ENCODE measurements around the gene C2CD4D. TPM values are rescaled to one million over a fixed set of nuclear protein-coding genes. Genes with fewer than 3 reads are reported as not detected.
"Not testable (repeated sequence)": the region's sequence is repeated elsewhere in the genome, so short reads cannot be mapped to it uniquely, and the experiment has no call there.

Gene C2CD4D
- not detected in 2 replicates for total RNA-seq (2014; rRNA removed; shearing (Covaris generic))

DNA sequence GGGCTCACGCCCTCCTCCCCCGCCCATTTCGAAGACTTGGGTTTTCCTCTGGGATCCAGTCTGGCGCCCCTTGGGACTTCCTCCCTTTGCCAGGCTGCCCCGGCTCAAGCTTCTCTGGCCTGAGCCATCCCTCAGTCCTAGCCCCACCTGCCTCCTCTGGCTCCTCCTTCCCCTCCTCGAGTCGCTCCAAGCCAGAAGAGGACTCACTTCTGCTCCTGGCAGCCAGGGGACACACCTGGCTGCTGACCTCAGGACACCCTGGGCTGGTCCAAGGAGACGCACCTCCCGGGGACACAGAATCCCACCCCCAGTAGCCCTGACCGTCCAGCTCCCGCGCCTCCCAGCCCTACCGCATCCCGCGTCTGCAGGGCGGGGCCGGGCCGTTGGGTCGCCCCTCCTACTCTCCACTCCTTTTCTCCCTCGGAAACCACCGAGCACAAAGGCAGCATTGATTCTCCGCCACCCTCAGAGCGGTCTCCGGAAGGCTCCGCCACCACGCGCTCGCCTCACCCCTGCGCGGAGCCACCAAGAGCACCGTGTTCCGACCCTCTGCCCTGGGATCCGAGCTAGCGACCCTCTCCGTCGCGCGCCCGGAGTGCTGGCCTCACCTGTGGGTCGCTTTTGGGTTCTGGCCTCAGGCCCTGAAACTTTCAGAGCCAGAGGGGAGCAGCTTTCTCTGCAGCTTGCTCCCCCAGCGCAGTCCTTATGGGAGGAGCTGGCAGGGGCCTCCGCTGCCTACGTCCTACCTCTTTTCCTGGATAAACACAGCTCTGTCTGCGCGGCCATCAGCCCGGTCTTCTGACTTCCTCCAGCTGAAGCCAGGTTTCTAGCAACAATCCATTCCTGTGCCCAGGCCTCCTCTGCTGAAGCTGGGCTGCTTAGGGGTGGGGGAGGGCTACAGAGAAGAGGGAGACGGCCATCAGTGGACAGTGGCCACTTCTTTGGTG is at the start of gene C2CD4D:
Gene C2CD4D, minus strand, starts transcription at position 364 of the 947 bp plus-strand sequence. CDS start 831 bp downstream, outside the sequence.
- no peak for DNase-seq (ENCODE audit: low read depth)

DNA sequence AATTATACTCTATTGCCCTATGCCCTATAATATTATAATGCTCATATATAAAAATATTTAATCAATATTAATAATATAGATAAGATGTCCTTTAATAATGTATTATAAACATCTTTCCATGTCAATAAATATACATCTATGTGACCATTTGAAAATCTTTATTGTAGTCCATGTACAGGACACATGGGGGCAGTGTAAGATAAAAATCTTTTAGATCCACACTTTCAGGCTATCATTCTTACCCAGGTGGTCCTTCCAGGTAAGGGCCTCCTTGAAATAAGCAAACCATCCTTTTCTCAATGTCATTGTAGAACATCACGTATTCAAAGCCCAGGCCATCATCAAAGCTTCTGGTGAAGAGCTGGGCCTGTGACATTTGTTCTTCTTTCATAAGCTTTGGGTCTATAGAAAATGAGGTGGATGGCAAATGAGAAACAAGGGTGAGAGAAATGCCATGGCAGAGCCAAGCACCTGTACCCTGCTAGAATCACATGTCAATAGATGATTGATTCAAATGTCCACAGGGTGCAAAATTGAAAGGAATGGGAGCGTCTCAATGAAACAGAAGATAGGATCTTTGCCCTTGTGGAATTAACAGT is 49.5 kb upstream of the C2CD4D start:
- DNase-seq (ENCODE audit: low read depth): no peak

DNA sequence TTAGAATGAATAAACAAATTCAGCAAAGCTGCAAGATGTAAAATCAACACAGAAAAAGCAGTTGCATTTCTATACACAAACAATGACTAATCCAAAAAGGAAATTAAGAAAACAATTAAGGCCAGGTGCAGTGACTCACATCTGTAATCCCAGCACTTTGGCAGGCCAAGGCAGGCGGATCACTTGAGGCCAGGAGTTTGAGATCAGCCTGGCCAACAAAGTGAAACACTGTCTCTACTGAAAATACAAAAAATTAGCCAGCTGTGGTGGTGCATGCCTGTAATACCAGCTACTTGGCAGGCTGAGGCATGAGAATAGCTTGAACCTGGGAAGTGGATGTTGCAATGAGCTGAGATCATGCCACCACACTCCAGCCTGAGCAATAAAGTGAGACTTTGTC is 47.4 kb upstream of the C2CD4D start:
- peak; percentile 55 for DNase-seq (ENCODE audit: low read depth)

DNA sequence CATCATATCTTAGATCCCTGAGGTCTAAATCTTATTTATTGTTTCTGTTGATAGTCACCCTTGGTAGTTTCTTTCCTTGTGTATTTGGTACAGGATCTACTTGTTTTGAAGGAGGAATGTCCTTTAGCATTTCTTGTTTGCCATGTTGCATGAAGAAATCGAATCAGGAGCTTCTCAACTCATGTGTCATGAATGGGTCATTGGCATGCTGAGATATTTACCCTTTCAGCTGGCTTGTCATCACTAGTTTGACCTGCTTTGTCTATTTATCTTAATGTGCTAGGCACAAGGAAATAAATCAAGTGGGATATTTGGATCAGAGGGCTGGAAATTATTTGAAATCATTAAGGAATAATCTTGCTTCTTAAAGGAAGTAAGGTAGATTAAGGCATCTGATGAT is 45.9 kb upstream of the C2CD4D start:
- DNase-seq (ENCODE audit: low read depth): no peak

DNA sequence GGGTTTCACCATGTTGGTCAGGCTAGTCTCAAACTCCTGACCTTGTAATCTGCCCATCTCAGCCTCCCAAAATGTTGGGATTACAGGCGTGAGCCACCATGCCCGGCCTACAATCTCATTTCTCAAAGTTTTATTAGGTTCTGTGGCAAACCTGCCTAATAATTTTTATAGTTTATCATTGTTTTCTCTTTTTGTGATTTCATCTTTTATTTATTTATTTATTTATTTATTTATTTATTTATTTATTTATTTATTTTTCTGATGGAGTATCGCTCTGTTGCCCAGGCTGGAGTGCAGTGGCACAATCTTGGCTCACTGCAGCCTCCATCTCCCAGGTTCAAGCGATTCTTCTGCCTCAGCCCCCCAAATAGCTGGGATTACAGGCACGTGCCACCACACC is 45.3 kb upstream of the C2CD4D start:
- DNase-seq (ENCODE audit: low read depth): not testable (repeated sequence)

DNA sequence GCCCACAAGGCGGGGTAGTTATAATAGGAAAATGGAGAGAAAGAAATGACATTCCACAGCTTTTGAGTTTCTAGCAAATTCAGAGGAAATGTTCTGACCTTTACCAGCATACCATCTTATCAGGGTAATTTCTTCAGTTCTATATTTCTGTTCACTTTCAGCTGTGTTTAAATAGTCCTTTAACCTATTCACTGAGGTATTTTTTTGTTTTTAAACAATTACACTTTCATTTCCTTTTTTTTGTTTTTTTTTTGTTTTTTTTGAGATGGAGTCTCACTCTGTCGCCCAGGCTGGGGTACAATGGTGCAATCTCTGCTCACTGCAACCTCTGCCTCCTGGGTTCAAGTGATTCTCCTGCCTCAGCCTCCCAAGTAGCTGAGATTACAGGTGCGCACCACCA is 44.8 kb upstream of the C2CD4D start:
- DNase-seq (ENCODE audit: low read depth): not testable (repeated sequence)

DNA sequence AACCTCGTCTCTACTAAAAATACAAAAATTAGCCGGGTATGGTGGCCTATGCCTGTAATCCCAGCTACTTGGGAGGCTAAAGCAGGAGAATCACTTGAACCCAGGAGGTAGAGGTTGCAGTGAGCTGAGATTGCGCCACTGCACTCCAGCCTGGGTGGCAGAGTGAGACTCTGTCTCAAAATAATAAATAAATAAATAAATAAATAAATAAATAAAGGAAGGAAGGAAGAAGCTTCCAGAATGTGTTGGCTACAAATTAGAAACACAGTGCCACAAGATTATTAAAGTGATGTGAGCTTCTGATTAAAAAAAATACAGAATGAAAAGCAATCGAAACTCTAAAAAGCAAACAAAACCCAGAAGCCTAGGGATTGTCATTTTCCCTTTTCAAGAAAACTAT is 44.3 kb upstream of the C2CD4D start:
- not testable (repeated sequence) for DNase-seq (ENCODE audit: low read depth)

DNA sequence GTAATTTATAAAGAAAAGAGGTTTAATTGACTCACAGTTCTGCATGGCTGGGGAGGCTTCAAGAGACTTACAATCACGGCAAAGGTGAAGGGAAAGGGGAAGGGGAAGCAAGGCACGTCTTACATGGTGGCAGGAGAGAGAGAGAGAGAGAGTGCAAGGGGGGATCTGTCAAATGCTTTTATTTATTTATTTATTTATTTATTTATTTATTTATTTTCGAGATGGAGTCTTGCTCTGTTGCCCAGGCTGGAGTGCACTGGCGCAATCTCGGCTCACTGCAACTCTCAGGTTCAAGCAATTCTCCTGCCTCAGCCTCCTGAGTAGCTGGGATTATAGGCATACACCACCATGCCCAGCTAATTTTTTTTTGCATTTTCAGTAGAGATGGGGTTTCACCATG is 43.3 kb upstream of the C2CD4D start:
- not testable (repeated sequence) for DNase-seq (ENCODE audit: low read depth)

DNA sequence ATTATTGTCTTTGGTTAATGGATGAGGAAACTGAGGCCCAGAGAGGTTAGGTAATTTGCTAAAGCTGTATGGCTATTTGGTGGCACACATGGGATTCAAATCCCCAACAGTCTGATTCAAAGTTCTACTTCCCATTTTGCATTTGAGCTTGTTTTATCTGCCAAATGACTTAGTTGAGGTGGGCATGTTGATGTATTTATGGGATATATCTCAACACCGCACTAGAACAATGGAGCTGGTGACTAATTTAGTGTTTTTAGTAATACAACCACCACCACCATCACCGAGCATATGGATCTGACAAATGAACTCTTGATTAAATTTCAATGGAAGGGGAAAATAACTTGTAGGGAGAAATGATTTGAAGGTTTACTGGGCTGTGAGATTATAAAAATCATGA is 42.8 kb upstream of the C2CD4D start:
- DNase-seq (ENCODE audit: low read depth): no peak

DNA sequence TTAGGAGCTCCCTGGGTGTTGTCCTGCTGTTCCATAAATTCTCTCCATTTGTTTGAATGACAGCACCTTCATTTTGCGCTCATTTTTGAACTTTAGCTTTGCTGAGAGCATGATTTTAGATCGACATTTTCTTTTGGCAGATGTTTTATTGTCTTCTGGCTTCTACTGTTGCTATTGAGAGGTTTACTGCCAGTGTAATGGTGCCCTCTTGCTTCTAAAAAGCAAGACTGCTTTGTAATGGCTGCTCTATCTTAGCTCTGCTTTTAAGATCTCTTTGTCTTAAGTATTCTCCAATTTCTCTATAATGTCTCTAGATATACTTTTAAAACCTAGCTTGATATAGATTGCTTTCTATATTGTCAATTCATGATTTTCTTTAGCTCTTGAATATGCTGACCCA is 41.9 kb upstream of the C2CD4D start:
- DNase-seq (ENCODE audit: low read depth): peak; percentile 22

DNA sequence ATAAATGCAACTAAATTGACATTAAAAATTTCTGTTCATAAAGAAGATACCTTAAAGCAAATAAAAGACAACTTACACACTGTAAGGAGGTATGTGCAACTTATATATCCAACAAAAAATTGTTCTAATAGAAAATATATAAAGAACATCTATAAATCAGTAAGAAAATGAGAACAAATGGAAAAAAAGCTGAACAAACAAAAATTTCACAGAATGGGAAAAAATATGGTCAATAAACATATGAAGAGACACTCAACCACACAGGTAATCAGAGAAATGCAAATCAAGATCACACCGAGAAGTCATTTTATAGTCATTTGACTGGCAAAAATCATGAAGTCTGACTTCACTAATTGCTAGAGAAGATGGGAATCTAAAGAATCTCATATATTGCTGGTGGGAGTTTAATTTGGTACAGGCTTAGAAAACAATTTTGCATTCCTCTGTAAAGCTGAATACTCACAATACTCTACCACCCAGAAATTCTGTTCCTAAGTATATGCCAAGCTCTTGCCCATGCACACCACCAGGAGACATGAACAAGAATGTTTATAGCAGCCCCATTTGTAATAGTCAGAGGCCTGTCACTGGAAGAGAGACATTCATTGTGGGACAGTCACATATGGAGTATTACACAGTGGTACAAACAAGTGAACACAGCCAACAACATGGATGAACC is 35.9 kb upstream of the C2CD4D start:
- no peak for DNase-seq (ENCODE audit: low read depth)

DNA sequence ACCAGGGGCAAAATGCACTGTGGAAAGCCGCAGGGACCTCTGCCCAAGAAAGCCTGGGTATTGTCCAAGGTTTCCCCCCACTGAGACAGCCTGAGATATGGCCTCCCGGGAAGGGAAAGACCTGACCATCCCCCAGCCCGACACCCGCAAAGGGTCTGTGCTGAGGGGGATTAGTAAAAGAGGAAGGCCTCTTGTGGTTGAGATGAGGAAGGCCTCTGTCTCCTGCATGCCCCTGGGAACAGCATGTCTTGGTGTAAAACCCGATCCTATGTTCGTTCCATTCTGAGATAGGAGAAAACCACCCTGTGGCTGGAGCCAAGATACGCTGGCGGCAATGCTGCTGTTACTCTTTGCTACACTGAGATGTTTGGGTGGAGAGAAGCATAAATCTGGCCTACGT is 33.2 kb upstream of the C2CD4D start:
- DNase-seq (ENCODE audit: low read depth): not testable (repeated sequence)

DNA sequence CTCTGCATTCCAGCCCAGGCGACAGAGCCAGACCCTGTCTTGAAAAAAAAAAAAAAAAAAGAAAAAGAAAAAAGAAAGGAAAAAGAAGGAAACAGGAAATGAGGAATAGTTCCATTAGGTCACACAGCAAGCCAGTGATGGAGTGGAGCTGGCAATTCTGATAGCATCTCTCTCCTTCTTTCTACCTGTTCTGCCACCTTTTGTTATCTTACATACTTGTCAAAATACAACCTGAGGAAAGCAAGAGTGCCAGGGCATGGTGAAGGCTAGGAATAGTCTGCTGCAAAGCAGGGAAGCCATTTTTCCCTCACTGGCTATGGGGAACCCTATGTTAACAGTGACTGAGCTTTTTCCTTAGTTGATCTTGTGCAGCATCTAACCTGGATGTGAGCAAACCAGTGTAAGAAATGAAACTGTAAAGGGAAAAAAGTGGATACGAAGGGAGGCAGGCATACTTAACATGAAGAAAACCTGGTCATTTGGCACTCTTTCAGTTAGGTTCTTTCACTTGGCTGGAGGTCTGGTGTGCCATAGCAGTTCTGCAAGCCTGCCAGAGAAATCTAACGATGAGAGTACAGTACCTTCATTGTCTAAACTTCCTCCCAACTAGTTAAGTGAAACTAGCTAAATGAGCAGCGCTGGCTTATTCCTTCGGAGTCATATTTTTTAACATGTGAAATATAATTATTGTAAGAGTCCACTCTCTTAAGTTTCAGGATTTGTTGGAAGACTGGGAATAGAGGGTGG is 31.8 kb upstream of the C2CD4D start:
- no peak for DNase-seq (ENCODE audit: low read depth)

DNA sequence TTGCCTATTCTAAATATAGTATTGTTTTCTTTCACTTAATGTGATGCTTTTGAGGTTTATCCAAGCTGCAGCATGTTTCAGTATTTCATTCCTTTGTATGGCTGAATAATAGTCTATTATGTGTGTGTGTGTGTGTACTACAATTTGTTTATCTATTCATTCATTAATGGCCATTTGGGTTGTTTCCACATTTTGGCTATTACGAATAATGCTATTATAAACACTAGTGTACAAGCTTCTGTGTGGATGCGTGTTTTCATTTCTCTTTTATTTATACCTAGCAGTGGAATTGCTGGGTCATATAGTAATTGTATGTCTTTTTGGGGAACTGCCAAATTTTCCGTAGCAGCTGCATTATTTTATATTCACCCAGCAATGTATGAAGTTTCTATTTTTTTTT is 28.9 kb upstream of the C2CD4D start:
- no peak for DNase-seq (ENCODE audit: low read depth)

DNA sequence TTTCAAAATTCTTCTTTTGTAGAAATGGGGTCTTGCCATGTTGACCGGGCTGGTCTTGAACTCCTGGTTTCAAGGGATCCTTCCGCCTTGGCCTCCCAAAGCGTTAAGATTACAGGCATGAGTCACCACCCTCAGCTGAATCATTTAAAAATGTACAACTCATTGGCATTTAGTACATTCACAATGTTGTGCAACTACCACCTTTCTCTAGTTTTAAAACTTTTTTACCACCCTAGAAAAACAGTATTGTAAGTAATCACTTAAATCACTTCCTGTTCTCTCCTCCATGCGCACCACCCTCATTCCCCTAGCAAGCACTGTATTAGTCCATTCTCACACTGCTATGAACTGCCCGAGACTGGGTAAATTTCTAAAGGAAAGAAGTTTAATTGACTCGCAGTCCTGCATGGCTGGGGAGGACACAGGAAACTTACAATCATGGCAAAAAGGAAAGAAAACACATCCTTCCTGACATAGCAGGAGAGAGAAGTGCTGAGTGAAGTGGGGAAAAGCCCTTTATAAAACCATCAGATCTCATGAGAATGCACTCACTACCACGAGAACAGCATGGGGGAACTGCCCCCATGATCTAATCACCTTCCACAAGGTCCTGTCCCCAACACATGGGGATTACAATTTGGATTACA is 28.3 kb upstream of the C2CD4D start:
- DNase-seq (ENCODE audit: low read depth): peak; percentile 69

DNA sequence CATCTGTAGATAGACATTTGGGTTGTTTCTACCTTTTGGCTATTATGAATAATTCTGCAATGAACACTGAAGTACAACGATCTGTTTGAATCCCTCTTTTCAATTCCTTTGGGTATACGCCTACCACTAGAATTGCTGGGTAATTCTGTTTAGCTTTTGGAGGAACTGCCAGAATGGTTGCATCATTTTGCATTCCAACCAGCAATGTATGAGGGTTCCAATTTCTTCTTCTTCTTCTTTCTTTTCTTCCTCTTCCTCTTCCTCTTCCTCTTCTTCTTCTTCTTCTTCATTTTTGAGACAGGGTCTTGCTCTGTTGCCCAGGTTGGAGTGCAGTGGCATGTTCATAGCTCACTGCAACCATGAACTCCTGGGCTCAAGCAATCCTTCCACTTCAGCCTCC is 27.7 kb upstream of the C2CD4D start:
- DNase-seq (ENCODE audit: low read depth): no peak

DNA sequence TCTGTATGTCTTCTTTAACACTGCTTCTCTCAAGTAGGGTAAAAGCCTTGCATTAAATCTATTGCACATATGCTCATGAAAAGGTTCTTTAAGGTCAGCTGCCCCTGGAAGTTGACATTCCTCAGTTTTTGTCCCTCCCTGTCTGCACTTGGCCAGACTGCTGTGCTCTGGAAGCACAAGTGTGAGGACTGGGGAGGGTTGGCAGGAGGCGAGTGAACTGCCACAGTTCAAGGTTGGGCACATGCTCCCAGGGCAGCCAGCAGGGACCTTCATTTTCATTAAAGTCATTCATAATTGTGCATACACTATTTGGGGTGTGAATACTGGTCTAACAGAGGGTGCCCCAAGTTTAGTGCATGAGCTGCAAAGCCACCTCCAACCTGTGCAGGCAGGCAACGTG is 24.8 kb upstream of the C2CD4D start:
- no peak for DNase-seq (ENCODE audit: low read depth)

DNA sequence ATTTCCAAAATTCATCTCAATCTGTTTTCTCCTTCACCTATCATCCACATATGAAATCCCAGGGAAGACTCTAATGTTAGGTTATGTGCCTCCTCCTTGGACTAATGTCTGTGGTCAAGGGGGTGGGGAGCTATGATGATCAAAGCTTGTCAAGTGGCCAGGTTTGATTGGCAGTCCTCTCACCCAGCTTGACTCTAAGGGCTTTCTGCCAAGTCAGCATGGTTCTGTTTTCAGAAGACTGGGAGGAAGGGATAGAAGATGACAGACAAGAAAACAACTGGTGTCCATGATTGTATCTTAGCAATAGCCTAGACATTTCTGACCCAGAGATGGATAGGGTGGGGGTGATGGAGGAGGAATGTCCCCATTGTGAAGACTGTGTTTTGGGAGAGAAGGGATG is 23.0 kb upstream of the C2CD4D start:
- no peak for DNase-seq (ENCODE audit: low read depth)

DNA sequence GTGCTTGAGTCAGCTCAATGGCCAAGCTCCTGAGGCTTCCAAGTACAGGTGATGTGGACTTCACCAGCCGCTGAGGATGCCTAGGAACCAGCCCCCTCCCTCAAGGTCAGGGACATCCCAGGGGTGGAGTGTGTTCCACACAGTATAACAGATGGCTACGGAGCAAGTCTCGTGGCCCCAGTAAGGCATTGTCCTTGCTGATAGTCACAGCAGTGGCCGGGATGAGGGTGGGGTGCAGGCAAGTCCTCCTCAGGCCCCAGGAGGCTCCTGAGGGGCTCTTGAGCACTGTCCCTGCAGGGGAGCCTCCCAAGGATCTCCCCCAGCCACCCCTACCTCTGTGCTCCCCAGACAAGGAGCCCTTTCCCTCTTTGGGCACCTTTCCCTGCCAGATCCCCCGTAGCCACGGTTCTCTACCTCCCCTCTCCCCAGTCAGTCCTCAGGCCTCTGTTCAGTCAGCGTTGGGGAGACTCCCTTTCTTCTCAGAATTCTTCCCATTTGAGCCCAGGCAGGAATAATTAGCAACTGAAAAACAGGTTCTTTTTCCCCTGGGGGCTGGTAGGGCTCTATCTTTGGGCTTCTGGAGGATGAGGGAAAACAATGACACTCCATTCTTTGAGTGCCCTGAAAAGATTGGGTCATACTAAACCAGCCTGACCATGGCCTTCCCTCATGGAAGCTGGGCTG is 21.0 kb upstream of the C2CD4D start:
- DNase-seq (ENCODE audit: low read depth): no peak

DNA sequence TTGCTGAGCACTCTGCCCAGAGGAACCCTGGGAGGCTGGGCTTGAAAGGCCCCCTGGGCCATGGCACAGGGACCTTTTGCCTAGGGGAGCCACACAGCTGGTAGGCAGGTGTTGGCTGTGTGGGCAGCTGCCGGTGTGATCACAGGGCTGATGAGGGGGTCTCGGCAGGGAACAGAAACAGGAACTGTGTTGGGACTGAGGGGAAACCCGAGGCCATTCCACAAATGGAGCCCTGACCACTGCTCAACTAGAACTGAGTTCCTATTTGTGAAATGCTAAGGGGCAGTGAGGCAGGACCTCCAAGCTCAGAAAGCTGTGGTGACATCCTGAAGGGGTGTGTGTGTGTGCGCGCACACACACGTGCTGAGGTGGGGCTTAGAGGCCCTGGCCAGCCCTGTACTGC is 20.3 kb upstream of the C2CD4D start:
- no peak for DNase-seq (ENCODE audit: low read depth)

Measured in M059J (cell line).